GM18498 (cell line): ENCODE results near the gene CLDN16.

ENCODE experiments used
- ATAC-seq: cut with Tn5 transposase; IDR thresholded peaks from one replicate; pipeline ENCODE4 v1.9.1; 2021; ENCODE audit warnings: mild to moderate bottlenecking, moderate library complexity; ENCODE audit not compliant: unreplicated experiment

Gene CLDN16

GRCh38 chr3:190435618-190436017, 47.7 kb downstream of the CLDN16 start:
- no peak for ATAC-seq

DNA sequence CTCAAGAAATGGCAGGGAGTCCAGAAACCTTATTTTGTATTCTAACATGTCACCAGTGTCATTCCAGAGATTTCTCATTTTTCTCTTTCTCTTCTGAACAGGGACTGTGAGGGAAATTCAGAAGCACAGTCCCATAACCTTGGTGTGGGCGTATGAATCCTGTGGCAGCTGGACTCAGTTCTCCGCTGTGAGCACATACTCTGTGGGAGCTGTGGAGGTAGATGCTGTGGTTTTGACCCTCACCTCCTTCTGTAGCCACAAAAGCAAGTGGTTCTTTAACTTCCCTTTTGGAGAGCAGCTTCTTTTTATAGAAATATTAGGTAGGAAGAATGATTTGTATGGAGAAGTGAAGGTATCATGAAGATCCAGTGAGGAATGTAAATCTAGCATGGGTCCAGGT, 48.4 kb downstream of the CLDN16 start:
- no peak for ATAC-seq

DNA sequence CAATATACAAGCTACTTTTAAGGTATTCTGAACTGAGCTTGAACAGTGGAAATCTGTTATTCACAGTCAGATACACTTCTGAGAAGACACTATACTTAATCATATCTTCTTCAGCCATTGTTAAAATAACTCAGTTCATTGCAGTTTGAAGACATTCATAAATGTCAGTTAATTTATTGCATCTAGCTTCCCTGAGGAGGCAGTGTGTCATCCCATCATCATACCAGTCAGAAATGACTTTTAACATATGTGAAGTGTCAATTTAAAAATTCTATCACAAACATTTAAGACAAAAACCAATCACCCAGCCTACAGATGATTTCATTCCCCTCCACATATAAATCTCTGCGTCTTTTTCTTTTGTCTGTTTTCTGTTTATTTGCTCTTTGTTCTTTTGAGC, 54.3 kb downstream of the CLDN16 start:
- ATAC-seq = no peak

DNA sequence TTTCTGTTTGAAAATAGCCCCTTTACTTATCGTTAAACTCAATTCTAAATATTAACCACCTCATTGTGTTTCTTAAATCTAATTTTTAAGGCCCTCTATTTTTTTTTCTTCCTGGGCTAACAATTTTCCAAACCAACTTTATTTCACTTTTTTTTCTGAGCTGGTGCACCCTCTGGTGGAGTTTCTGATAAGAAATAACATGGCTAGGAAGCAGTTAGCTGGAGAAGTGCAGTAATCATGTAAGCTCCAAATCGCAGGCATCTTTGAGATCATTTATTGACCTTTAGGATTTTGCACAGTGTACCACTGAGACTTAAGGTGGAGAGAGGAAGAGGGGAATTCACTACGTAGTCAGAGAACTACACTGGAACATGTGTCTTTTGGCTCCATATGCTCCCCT, 55.3 kb downstream of the CLDN16 start:
- no peak for ATAC-seq

DNA sequence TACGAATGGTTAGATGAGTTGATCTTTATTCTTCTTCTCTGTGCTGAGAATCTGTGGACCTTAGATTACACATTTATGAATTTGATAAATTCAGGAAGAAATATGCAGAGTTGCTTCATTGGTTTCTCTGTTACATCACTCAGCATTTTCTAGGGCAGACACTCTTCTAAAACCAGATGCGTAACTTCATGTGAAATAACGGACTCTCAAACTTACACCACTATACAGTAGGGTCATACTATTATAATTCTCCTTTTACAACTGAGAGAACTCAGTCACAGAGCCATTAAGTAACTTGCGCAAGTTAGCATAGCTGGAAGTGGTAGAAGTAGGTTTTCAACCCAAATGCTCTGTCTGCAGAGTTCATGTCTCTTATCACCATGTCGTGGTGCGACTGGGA, 56.0 kb downstream of the CLDN16 start:
- no peak for ATAC-seq

DNA sequence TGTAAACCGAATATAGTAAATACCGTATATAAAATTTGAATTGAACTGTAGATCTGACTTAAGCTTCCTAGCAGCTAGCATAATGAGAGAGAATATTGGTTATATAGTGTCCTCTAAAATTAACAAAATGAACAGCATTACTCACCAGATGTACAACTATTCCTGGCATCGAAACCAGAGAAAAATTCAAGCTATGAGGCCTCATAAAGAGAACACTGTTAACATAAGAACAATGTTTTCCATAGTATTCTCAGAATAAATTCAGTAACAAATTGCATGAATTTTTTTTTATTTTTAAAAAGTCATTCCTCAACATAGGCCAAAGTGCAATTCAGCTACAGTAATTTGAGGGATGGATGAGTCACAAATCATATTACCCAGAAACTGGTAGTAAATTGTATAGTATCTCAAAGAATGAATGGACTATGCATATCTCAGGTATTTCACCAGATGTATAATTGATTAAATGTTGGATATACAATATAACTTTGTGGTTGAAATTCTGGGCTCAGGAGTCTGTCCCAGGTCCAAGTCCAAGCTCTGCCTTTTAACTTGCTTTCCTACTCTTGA, 56.7 kb downstream of the CLDN16 start:
- ATAC-seq = no peak

GRCh38 chr3:190446573-190447279, 58.8 kb downstream of the CLDN16 start:
- ATAC-seq = no peak

GRCh38 chr3:190448256-190448655, 60.3 kb downstream of the CLDN16 start:
- ATAC-seq = no peak

DNA sequence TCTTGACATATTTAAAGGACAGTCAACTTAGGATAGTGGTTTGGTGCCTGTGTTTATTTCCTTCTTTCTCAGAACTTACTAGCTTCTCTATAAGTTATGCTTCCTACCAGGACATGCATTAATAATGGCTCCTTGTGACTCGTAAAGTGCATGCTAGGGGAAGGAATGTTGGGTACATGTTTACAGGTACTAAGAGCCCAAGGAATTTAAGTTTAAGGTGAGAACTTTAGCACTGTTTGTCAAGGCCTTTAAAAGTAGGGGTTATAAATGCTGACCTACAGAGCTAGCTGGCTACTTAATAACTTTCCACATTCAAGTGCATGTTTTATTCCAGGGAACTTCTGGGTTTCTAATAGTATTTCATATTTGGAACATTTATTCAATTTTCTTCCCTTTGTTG, 61.8 kb downstream of the CLDN16 start, which contains the start of gene TMEM207:
Gene TMEM207 (minus strand): TSS at position 101 of the 400 bp plus-strand sequence. CDS start 92 bp downstream, at position 9.
- no peak for ATAC-seq

DNA sequence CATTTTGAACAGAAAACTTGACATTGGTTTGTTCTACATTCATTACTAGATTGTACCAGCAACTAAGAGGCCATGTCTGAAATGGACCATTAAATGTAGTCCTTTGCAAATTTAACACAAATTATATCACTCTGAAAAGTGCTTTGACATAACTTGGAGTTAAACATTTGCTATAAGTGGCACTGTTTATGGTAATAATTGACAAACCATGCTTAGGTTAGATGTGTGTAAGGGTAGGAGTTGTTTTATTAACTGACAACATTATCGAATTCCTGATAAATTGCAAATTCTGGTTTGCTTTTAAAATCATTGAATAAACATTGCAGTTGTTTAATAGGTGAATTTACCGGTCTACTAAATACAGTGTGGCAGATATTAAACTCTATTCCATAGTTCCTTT, 67.9 kb downstream of the CLDN16 start:
- ATAC-seq = no peak

- no peak for ATAC-seq
These were observed 68.8 kb downstream of the CLDN16 start for GRCh38 chr3:190456770-190457169.

DNA sequence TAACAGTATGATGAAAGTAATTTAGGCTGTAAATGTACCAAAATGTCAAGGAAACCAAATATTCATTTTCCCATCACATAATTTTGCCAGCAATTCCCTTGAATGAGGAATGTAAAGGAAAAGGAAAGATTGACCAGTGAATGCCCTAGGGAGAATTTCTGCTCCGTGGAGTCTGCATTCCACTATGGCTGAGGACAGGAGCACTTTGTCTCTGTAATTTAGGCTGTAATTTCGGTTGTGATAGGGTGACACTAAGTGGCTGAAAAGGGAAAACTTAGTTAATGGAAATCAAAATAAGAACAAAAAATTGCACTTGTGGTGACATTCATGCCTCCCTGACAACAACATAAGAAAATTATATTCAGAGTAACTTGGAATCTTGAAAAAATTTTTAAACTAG, 70.1 kb downstream of the CLDN16 start:
- ATAC-seq = no peak
